Hypothalamus (tissue), 51 donors: Measurements from ENCODE around the gene OGT.
A peak's percentile ranks its signal among the peaks of the same experiment; 100 is the strongest.
"Not testable (repeated sequence)": the region's sequence is repeated elsewhere in the genome, so short reads cannot be mapped to it uniquely, and the experiment has no call there.

Source experiments
- DNase-seq, 51 donors: peaks; one replicate each; lab custom pipeline; 2025; lab: John Stamatoyannopoulos, UW

OGT gene

GRCh38 chrX:71532753-71533425 is at the start of gene OGT:
TSS of gene OGT (plus strand) at chrX:71533104. CDS start at chrX:71533300, 196 bp downstream.
- DNase-seq, result peak; percentile 28 to 92 (median 81)

- no peak for DNase-seq
These were observed 45.1 kb upstream of the OGT start for GRCh38 chrX:71487814-71488213.

- DNase-seq, result no peak
These were observed 43.4 kb upstream of the OGT start for GRCh38 chrX:71489540-71489939.

- peak in 22 of 51 donors; percentile 0 to 25 (median 3) for DNase-seq
These were observed 40.5 kb upstream of the OGT start for GRCh38 chrX:71492231-71493065.

GRCh38 chrX:71493111-71493613 is 39.7 kb upstream of the OGT start:
- peak in 1 of 51 donors; percentile 4 for DNase-seq

- not testable (repeated sequence) for DNase-seq
These were observed 36.9 kb upstream of the OGT start for GRCh38 chrX:71495979-71496378.

GRCh38 chrX:71496476-71496875 is 36.4 kb upstream of the OGT start:
- no peak for DNase-seq

- not testable (repeated sequence) for DNase-seq
These were observed 30.8 kb upstream of the OGT start for GRCh38 chrX:71502080-71502479.

GRCh38 chrX:71504346-71504745 is 28.6 kb upstream of the OGT start:
- DNase-seq, result no peak

GRCh38 chrX:71509289-71509688 is 23.6 kb upstream of the OGT start:
- no peak for DNase-seq

- DNase-seq, result no peak
These were observed 22.7 kb upstream of the OGT start for GRCh38 chrX:71510161-71510560.

- not testable (repeated sequence) for DNase-seq
These were observed 19.2 kb upstream of the OGT start for GRCh38 chrX:71513731-71514130.

GRCh38 chrX:71514367-71515037 is 18.4 kb upstream of the OGT start:
- no peak for DNase-seq

- DNase-seq, result no peak
These were observed 17.9 kb upstream of the OGT start for GRCh38 chrX:71515038-71515396.

- DNase-seq, result no peak
These were observed 7.6 kb upstream of the OGT start for GRCh38 chrX:71525316-71525715.

- DNase-seq, result peak in 6 of 51 donors; percentile 0 to 74 (median 15)
These were observed 689 bp upstream of the OGT start for GRCh38 chrX:71532078-71532752.

GRCh38 chrX:71533516-71533850 is 579 bp downstream of the OGT start:
- DNase-seq, result peak in 3 of 51 donors; percentile 16 to 53 (median 25)

- DNase-seq, result peak in 36 of 51 donors; percentile 1 to 66 (median 13)
These were observed 1.1 kb downstream of the OGT start for GRCh38 chrX:71533851-71534561.

GRCh38 chrX:71534773-71535544 is 2.1 kb downstream of the OGT start:
- peak in 1 of 51 donors; percentile 1 for DNase-seq
